Ishikawa (cell line): ENCODE results near the gene DOLPP1.

Source experiments
- CEBPB ChIP-seq: IDR thresholded peaks from 2 replicates; pipeline ENCODE4 v1.6.1; 2012
- CREB1 ChIP-seq: IDR thresholded peaks from 2 replicates; pipeline ENCODE4 v1.6.1; 2012; ENCODE audit warnings: low read depth
- EGR1 ChIP-seq: IDR thresholded peaks from 2 replicates; pipeline ENCODE4 v1.6.1; 2012
- EP300 ChIP-seq: IDR thresholded peaks from 2 replicates; pipeline ENCODE4 v1.6.1; 2012; ENCODE audit warnings: borderline replicate concordance
- FOXM1 ChIP-seq: IDR thresholded peaks from 2 replicates; pipeline ENCODE4 v1.6.1; 2012; ENCODE audit warnings: low read depth, borderline replicate concordance
- MAX ChIP-seq: IDR thresholded peaks from 2 replicates; pipeline ENCODE4 v1.6.1; 2012
- NFIC ChIP-seq: IDR thresholded peaks from 2 replicates; pipeline ENCODE4 v1.6.1; 2012
- RAD21 ChIP-seq: IDR thresholded peaks from 2 replicates; pipeline ENCODE4 v1.6.1; 2012; ENCODE audit warnings: low read depth
- REST ChIP-seq: IDR thresholded peaks from 2 replicates; pipeline ENCODE4 v1.6.1; 2012; ENCODE audit warnings: low read depth, mild to moderate bottlenecking
- TAF1 ChIP-seq: IDR thresholded peaks from 2 replicates; pipeline ENCODE4 v1.6.1; 2012; ENCODE audit warnings: low read depth, mild to moderate bottlenecking
- TCF12 ChIP-seq: IDR thresholded peaks from 2 replicates; pipeline ENCODE4 v1.6.1; 2012; ENCODE audit warnings: low read depth
- TEAD4 ChIP-seq: IDR thresholded peaks from 2 replicates; pipeline ENCODE4 v1.6.1; 2012
- USF1 ChIP-seq: IDR thresholded peaks from 2 replicates; pipeline ENCODE4 v1.6.1; 2012
- YY1 ChIP-seq: IDR thresholded peaks from 2 replicates; pipeline ENCODE4 v1.6.1; 2012; ENCODE audit warnings: low read depth
- ZBTB7A ChIP-seq: IDR thresholded peaks from 2 replicates; pipeline ENCODE4 v1.6.1; 2012; ENCODE audit warnings: low read depth

DOLPP1 gene

GRCh38 chr9:129131300-129132145 lies 50.6 kb downstream of the DOLPP1 start:
- TF ChIP-seq USF1 (no peak), RAD21 (peak; percentile 85)

DNA sequence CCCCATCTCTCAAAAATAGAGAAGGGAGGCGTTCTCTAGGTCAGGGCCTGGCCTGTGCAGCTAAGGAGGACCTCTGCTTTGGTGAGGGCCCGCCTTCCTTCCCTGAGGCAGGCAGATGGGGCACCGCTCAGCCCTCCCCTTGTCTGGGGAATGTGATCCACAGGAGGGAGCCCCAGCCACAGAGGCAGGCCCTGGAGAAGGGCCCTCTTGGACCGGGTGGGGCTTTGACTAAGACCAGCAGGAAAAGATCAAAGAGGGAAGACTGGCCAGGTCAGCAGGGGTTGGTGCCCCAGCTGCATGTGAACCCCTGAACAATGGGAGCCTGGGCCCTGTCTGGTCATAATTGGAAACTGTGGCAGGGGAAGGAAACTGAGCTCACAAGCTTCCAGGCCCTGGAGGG lies 52.2 kb downstream of the DOLPP1 start:
- TF ChIP-seq EGR1: no peak

- no peak for TF ChIP-seq EP300
- no peak for TF ChIP-seq EGR1
- no peak for TF ChIP-seq TCF12
- no peak for TF ChIP-seq YY1
- no peak for TF ChIP-seq CEBPB
- TF ChIP-seq REST: no peak
- no peak for TF ChIP-seq RAD21
- TF ChIP-seq ZBTB7A: no peak
- TF ChIP-seq USF1: no peak
- no peak for TF ChIP-seq MAX
- no peak for TF ChIP-seq TEAD4
- TF ChIP-seq CREB1: no peak
Observed at GRCh38 chr9:129135476-129135875, 54.6 kb downstream of the DOLPP1 start.

DNA sequence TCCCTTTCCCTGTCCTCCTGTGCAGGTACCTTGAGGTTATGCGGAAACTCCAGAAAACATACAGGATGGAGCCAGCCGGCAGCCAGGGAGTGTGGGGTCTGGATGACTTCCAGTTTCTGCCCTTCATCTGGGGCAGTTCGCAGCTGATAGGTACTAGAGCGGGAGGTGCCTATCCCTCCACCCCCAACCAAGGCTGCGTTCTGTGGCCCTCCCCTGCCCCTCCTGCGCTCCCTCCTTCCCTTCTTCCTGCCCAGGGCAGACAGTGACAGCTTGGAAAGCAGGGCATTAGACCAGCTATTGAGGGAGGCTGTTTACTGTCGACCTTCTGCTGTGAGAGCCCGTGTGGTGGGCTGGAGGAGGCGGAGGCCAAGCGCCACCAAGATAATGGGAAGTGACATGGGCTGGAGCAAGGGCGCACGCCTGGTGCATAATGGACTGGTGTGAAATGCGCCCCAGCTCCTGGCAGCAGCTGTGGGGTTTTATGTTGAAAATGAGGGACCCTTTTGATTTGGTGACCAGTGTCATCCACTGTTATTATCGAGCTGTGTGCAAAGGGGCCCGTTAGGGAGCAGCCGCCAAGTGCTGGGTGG lies 55.6 kb downstream of the DOLPP1 start:
- TF ChIP-seq NFIC (no peak), CEBPB (no peak), YY1 (no peak), EGR1 (no peak), CREB1 (no peak), REST (no peak), TAF1 (no peak)

DNA sequence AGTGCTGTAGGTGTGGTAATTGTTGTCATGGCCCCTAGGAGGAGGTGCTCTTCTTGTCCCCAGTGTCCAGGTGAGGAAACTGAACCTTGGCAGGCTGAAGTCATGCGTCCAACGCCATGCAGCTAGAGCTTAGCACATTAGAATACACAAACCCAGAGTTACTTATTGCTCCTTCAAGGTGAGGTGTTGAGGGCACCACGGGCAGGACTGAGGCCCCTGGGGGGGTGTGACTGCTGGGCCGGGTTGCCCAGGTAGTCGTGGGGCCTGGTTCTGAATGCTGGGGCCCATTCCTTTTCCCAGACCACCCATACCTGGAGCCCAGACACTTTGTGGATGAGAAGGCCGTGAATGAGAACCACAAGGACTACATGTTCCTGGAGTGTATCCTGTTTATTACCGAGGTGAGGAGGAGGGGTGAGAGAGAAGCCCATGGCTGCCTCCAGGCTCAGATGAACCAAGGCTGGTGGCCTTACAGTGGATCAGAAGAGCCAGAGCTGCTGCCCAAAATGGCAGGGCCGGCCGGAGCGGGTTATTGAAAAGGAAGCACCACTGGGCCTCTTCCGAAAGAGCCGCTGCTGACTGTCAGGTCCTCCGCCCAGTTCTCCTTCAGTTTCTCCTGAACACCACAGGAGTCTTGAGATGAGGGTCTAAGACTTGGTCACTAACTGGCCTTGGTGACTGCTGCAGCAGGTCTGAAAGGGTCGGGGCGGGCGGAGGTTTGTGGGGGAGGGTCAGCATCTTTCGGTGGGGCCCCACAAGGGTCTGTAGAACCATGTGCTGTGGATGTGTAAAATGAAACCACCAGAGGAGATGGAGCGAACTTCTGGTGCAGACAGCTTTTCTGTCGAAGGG lies 56.6 kb downstream of the DOLPP1 start:
- TF ChIP-seq FOXM1: no peak
- TF ChIP-seq YY1: no peak
- TF ChIP-seq CREB1: no peak
- no peak for TF ChIP-seq TCF12
- TF ChIP-seq EP300: no peak
- TF ChIP-seq TAF1: no peak
- no peak for TF ChIP-seq NFIC
- TF ChIP-seq ZBTB7A: no peak
- no peak for TF ChIP-seq REST
- no peak for TF ChIP-seq USF1
- no peak for TF ChIP-seq TEAD4
- no peak for TF ChIP-seq EGR1
- TF ChIP-seq CEBPB: no peak
- TF ChIP-seq RAD21: no peak
- TF ChIP-seq MAX: no peak
